ENCODE results near the gene NLGN1.
"Not testable (repeated sequence)": the region's sequence is repeated elsewhere in the genome, so short reads cannot be mapped to it uniquely, and the experiment has no call there.

The NLGN1 gene

GRCh38 chr3:173397161-173398110 lies at the start of gene NLGN1:
Gene NLGN1 (plus strand): TSS chr3:173397744.
- no peak for TF ChIP-seq ZNF274 (IDR thresholded peaks at IDR 0.05; ENCODE audit: low read depth, low read length)
- H3K4me3 ChIP-seq (ENCODE audit: low read length): peak within 1 kb of the TSS; percentile 46; the same call in 1 of the 2 replicates

- no peak overlapping the region for H3K4me3 ChIP-seq (ENCODE audit: low read length)
- no peak for TF ChIP-seq ZNF274 (IDR thresholded peaks at IDR 0.05; ENCODE audit: low read depth, low read length)
Measured at GRCh38 chr3:173351886-173352285, 45.7 kb upstream of the NLGN1 start.

DNA sequence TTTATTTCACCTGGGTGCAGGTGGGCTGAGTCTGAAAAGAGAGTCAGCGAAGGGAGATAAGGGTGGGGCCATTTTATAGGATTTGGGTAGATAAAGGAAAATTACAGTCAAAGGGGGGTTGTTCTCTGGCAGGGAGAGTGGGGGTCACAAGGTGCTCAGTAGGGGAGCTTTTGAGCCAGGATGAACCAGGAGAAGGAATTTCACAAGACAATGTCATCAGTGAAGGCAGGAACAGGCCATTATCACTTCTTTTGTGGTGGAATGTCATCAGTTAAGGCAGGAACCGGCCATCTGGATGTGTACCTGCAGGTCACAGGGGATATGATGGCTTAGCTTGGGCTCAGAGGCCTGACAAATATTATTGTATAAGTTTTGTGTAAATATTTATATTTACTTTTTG lies 44.4 kb upstream of the NLGN1 start:
- H3K4me3 ChIP-seq (ENCODE audit: low read length): not testable (repeated sequence)

- H3K4me3 ChIP-seq (ENCODE audit: low read length): no peak overlapping the region
- no peak for TF ChIP-seq ZNF274 (IDR thresholded peaks at IDR 0.05; ENCODE audit: low read depth, low read length)
Measured at GRCh38 chr3:173354124-173354523, 43.4 kb upstream of the NLGN1 start.

DNA sequence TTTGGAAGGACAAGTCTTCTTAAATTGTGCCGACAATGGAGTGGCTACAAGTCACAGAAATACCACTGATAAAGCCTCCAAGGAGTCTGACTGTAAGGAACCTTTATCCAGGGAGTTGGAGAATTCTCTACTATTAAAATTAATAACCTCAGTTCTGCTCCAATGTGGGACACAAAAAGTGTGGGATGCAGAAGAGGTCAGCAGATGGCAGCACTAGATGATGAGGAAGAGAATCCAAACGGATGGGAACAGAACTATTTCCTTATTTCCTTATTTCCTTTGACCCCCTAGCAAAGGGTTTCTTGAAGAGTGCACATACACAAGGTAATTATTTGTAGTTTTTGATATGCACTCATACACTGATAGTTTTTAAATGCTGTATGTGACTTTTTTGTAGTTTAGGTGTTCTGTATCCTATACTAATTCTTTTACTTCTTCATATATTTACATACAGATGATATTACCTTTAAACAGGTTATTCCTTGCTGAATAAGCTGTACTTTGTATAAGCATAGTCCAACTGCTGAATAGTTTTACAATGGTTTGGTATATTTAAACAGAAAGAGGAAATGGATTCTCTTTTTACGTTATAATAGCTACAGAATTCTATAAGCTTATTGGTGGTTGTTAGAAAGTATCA lies 25.6 kb upstream of the NLGN1 start:
- no peak for TF ChIP-seq ZNF274 (IDR thresholded peaks at IDR 0.05; ENCODE audit: low read depth, low read length)
- no peak overlapping the region for H3K4me3 ChIP-seq (ENCODE audit: low read length)

GRCh38 chr3:173380681-173381080 lies 16.9 kb upstream of the NLGN1 start:
- TF ChIP-seq ZNF274 (IDR thresholded peaks at IDR 0.05; ENCODE audit: low read depth, low read length): no peak
- no peak overlapping the region for H3K4me3 ChIP-seq (ENCODE audit: low read length)

GRCh38 chr3:173381936-173382335 lies 15.6 kb upstream of the NLGN1 start:
- H3K4me3 ChIP-seq (ENCODE audit: low read length): not testable (repeated sequence)

- H3K4me3 ChIP-seq (ENCODE audit: low read length): peak overlapping the region; percentile 67; the same call in 1 of the 2 replicates
- TF ChIP-seq ZNF274 (IDR thresholded peaks at IDR 0.05; ENCODE audit: low read depth, low read length): no peak
Measured at GRCh38 chr3:173395073-173395411, 2.5 kb upstream of the NLGN1 start.

- TF ChIP-seq ZNF274 (IDR thresholded peaks at IDR 0.05; ENCODE audit: low read depth, low read length): no peak
- H3K4me3 ChIP-seq (ENCODE audit: low read length): peak overlapping the region; percentile 67
Measured at GRCh38 chr3:173395412-173396181, 1.9 kb upstream of the NLGN1 start.

GRCh38 chr3:173396191-173397041 lies 1.1 kb upstream of the NLGN1 start:
- no peak for TF ChIP-seq ZNF274 (IDR thresholded peaks at IDR 0.05; ENCODE audit: low read depth, low read length)
- H3K4me3 ChIP-seq (ENCODE audit: low read length): peak overlapping the region; percentile 67

- no peak overlapping the region for H3K4me3 ChIP-seq (ENCODE audit: low read length)
Measured at GRCh38 chr3:173398111-173398479, 551 bp downstream of the NLGN1 start.

GRCh38 chr3:173399044-173399443 lies 1.5 kb downstream of the NLGN1 start:
- no peak for TF ChIP-seq ZNF274 (IDR thresholded peaks at IDR 0.05; ENCODE audit: low read depth, low read length)
- H3K4me3 ChIP-seq (ENCODE audit: low read length): no peak overlapping the region

More at GRCh38 chr3:173398111-173398479, 551 bp downstream of the NLGN1 start:
- no peak for TF ChIP-seq ZNF274 (IDR thresholded peaks at IDR 0.05; ENCODE audit: low read depth, low read length)

DNA sequence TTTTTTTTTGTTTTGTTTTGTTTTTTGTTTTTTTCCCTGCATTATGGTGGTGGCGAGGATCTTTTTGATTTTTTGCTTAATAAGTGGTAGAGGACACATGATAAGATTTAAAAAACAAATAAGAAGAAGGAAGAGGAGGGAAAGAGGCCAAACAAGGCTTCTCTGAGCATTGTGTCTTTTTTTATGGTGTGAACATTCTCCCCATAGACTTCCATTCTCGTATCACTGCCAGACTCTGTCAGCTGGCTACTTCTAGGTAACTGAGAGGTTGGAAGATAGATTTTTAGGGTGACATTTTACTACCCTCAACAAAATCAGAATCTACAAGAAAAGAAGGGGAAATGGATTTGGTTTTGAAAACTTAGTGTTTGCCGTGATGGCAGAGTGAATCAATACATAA lies 3.8 kb downstream of the NLGN1 start:
- no peak for TF ChIP-seq ZNF274 (IDR thresholded peaks at IDR 0.05; ENCODE audit: low read depth, low read length)
- no peak overlapping the region for H3K4me3 ChIP-seq (ENCODE audit: low read length)

DNA sequence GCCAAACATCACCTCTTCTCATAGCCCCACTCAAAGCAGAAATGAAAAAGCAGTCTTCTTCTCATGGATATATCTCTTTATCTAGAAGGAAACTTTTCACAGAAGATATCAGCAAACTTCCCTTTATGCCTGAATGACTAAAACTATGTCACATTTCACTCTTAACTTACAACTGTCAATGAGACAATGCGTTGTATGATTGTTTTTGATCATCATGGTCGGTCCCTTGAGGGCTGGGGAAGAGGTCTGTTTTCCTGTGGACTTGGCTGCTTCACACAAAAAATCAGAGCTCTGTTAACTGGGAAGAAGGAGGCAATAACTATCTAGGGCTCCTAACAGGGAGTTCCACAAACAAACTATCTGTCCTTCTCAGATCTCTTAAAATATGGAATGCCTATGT lies 5.1 kb downstream of the NLGN1 start:
- no peak overlapping the region for H3K4me3 ChIP-seq (ENCODE audit: low read length)
- TF ChIP-seq ZNF274 (IDR thresholded peaks at IDR 0.05; ENCODE audit: low read depth, low read length): no peak

Measured in GM08714 (cell line).